ENCODE measurements around the gene MGAT4B.
A peak's percentile ranks its signal among the peaks of the same experiment; 100 is the strongest.

MGAT4B gene

GRCh38 chr5:179825655-179826182 is 19.1 kb upstream of the MGAT4B start:
- DNase-seq = no peak

GRCh38 chr5:179824745-179825112 is 18.1 kb upstream of the MGAT4B start:
- DNase-seq = no peak

DNA sequence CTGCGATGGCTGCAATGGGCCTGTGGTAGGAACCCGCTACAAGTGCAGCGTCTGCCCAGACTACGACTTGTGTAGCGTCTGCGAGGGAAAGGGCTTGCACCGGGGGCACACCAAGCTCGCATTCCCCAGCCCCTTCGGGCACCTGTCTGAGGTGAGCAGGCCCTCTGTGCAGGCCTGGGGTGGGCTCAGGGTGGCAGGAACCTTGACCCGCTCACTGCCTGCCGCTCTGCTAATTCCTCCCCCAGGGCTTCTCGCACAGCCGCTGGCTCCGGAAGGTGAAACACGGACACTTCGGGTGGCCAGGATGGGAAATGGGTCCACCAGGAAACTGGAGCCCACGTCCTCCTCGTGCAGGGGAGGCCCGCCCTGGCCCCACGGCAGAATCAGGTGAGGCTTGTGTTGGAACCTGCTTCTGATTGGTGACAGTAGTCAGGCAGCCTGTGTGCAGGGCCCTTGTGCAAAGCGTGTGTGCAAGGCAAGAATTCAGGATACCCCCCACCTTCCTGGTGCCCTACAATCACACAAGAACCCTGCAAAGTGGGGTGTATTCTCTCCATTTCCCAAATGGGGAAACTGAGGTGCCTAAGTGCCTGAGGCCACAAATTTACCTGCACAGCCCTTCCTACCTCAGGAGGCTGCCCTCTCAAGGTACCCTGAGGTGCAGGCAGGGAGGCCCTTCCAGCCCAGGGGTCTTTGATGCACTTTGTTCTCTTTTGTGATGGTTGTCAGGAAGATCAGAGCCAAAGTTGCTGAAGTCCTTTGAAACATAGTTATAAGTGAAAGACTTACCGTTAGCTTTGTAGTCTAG is 17.5 kb upstream of the MGAT4B start:
- no peak for DNase-seq

DNA sequence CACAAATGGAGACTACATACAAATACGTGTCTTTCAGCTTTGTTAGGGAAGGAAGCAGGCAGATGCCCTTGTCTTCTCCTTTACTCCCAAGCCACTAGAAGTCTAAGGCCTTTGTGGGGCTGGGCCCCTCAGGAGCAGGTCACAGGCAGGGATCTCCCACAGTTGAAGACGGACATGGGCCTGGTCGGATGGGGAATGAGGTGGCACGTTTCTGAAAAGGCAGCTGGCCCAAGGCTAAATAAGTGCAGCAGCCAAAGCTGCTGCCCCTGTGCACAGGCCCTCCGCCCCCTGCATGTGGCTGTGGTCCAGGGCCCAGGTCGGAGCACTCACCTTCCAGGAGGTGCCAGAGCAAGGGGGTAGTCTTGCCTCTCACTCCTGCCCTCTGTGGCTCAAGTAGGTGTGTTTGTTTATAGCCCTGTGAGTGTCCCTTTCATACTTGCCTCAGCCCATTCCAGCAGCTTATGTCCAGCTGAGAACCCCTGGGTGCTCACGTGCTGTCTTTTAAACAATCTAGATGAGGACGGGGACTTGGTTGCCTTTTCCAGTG is 15.9 kb upstream of the MGAT4B start:
- no peak for DNase-seq

GRCh38 chr5:179822059-179822432 is 15.4 kb upstream of the MGAT4B start:
- DNase-seq = no peak

- DNase-seq = peak; percentile 92
Observed at GRCh38 chr5:179821298-179822058, 14.8 kb upstream of the MGAT4B start.

DNA sequence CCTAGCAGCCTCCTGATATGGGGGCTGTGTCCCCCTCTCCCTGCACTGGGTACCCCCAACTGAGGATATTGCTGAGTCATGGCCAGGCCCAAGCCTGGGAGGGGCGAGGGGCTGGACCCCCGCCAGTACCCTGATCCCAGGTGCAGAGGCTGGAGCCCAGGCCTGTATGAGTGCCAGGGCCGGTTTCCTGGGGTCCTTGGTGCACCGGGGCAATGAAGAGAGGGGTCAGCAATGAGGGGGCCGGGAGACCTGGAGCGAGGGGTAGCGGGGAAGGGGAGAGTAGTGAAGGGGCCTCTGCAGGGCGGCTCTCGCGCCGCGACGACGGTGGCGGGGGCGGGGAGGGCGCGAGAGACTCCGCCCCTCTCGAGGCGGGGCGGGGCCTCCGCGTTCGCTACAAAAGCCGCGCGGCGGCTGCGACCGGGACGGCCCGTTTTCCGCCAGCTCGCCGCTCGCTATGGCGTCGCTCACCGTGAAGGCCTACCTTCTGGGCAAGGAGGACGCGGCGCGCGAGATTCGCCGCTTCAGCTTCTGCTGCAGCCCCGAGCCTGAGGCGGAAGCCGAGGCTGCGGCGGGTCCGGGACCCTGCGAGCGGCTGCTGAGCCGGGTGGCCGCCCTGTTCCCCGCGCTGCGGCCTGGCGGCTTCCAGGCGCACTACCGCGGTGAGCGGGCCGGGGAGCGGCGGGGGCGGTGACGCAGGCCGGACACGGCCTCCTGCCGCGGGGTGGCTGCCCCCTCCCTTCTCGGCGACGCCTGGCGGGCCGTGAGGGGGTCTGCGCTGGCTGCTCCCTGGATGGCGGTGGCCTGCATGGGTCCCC is 14.0 kb upstream of the MGAT4B start, which contains the start of gene SQSTM1:
SQSTM1 (plus strand) TSS at position 423 of the 815 bp plus-strand sequence; CDS start at position 455, 32 bp downstream.
- peak; percentile 71 for DNase-seq

DNA sequence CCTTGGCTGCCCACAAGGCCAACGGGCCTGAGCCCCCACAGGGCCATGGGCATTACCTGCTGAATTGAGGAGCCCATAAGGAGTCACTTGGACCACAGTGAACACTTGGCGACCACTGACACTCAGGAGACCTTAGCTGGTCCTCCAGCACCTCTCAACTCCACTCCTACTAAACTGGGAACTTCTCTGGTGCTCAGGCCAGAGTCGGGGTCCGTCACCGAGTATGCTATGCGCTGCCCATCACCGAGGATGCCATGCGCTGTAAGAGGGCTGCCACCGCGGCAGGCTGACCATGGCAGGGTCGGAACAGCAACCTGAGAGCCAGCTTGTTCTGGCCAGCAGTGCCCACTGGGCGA is 13.4 kb upstream of the MGAT4B start:
- DNase-seq = no peak

GRCh38 chr5:179819296-179820126 is 12.8 kb upstream of the MGAT4B start:
- DNase-seq = peak; percentile 52

DNA sequence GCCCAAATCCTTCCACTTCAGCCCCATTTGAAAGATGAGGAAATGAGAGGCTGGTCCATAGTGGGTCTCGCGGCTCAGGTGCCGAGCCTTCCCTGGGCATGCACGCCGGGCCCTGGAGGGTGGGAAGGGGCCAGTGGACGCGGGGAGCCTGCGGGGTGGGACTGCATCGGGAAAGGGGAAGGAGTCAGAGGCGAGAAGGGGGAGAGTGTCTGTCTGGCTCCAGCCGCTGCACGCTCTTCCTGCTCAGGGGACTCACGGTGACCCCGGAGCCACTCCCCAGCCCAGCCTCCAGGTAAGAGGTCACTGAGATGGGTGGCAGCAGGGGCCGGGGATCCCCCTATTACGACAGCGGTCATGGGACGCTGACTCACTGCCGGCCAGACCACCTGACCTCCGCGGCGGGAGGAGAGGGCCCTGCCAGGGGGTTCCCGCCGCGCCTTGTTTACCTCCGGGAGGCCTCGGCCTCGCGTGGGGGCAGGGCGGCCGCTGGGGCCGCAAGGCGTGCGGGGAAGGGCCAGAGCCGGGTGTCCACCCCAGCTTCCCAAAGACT is 12.2 kb upstream of the MGAT4B start:
- peak; percentile 83 for DNase-seq

- DNase-seq = no peak
Observed at GRCh38 chr5:179817890-179818745, 11.5 kb upstream of the MGAT4B start.

GRCh38 chr5:179817470-179817840 is 10.8 kb upstream of the MGAT4B start:
- no peak for DNase-seq

DNA sequence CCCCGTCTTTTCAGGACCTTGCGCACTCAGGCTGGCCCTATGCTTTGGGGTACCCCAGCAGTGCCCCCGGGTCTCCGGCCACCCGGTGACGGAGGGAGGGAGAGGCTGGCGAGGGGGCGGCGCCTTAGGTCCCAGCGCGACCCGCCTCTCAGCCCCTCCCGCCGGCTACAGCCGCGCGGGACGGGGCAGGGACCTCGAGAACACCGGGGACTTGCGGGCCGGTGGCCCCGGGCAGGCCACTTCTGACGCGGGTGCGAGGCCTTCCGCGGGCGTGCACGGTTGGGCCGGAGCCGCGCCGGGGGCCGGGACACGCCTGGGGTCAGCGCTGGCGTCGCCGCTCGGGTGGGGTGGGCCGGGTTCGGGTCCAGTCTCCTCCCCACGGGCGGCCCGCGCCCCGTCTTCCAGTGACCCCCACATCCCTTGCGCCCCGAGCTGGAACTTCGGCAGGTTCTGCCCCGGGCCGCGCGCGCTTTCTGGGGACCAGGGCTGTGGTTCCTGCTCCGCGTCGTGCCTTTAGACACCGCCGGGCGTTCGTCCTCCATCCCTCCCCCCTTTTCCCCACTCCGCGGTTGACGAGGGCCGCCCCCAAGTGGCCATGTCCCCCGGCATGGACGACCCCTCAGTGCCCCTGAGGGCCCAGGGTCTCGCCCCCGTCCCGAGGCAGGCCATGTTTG is 10.3 kb upstream of the MGAT4B start:
- no peak for DNase-seq

GRCh38 chr5:179816401-179816795 is 9.7 kb upstream of the MGAT4B start:
- DNase-seq = no peak

DNA sequence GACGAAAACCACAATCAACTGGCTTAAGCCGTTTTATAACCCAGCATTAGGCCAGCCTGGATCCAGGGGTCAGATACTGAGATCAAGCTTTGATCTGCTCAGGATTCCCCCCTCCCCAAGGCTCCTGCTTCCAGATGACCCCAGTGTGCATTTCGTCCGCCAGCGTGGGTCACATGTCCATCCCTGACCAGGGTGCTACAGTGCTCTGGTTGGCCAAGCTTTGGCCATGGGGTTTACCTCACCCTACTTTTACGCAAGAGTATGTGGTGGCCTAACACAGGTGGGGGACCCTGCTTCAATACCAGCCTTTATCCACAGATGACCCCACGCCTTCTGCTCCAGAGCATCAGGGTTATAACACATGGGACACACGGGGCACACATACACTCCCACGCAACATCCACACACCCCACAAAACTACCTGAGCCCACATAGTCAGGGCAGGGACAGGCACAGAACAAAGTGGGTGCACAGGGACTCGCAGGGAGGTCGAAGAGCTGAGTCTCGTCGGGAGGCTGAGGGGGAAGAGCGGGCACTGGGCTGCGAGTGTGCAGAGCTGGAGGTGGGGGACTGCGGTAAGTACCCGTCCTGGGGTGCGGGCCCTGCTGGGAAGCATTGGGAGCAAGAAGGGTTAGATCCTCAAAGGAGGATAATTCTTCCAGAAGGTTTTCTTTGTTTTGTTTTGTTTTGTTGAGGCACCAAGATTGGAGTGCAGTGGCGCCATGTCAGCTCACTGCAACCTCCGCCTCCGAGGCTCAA is 9.0 kb upstream of the MGAT4B start:
- DNase-seq = no peak

- DNase-seq = no peak
Observed at GRCh38 chr5:179814090-179814489, 7.4 kb upstream of the MGAT4B start.

DNA sequence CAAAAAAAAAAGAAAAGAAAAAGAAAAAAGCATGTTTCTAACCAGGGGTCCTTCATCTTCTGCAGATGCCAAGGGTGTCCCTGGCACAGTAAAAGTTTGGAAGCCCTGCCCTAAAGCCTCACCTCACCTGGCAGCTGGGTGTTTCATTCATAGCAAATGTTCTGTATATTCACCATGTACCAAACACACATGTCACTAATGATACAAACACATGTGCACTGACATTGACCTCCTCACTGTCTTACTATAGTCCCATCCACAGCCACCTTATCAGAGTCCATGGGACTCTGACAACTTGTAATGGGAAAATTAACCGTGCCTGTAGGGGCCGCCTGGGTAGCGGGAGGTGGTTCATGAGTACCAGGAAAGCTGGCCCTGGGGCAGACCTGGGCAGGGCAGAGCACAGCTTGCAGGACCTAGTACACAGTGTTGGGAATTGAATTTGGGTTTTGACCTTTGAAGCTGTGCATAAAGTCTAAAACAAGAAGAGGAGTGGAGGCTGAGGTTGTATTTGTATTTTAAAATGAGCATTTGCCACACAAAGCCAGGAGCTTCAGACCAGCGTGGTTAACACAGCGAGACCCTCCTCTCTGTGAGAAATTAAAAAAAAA is 6.4 kb upstream of the MGAT4B start:
- no peak for DNase-seq

GRCh38 chr5:179812135-179812825 is 5.6 kb upstream of the MGAT4B start:
- DNase-seq = no peak

Measured in fibroblast of upper back skin (primary cell).